ENCODE results near the gene IMPACT.

Gene IMPACT

DNA sequence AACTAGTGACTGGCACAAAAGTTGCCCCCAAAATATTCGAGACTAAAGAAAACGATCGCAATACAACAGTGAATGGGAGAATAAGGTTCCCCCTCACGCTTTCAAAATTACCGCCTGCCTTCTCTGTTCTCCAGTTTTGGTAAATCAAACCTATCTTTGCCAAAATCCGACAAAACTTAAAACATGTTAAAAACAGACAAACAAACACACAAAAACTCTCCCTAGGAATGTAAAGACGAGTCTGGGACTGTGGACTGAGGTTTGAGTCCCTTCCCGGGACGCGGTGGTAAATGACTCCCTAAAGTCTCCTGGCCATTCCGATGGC lies 435 bp upstream of the IMPACT start:
- DNase-seq: no peak

DNA sequence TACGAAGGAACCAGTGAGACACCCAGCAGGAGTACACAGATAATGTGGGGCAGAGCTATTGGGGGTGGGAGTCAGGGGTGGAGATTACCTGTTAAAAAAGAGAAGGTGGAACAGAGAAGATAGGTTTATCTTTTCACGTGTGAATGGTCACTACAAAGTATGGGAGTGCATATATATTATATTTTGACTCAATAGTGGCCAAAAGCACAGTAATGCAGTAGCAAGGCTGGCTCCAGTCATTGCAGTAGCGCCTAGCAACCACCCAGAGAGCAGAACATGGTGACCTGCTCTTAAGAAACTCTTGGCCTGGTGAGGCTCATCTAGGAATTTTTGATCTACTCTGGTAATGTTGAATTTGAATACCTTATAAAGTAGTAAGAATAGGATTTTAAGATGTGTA lies 1.0 kb downstream of the IMPACT start:
- DNase-seq: no peak

DNA sequence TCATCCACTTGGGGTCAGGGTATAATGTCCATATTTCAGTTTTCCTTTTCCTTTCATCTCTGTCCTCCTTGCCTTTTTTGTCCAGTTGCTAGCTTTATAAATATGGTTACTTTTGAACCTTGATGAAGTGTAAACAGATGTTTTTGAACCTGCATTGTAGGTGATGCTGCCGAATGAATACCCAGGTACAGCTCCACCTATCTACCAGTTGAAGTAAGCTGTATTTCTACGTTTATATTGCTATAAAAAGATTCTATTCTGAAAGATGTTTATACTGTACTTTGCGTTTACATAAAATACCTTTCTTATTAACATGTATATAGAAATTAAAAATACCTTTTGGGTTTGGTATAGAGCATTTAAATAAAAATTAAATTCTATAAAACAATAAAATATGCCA lies 2.2 kb downstream of the IMPACT start:
- DNase-seq: no peak

DNA sequence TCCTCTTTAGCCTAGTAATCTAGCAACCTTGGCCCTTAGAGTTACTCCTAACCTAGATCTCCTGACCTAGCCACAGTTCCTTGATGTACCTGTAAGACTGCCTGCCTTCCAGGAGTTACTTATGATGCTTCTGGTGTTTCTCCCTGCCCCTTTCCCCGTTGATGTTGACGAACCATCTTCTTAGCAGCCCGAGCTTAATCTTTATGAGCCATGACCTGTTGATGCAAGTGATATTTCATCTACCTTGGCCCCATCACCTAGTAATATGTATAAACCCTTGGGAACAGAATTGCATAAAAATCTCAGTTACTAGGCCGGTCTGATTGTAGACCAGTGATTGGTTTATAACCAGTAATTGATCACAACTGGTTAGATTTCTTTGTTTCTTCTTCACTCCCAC lies 2.7 kb downstream of the IMPACT start:
- no peak for DNase-seq

DNA sequence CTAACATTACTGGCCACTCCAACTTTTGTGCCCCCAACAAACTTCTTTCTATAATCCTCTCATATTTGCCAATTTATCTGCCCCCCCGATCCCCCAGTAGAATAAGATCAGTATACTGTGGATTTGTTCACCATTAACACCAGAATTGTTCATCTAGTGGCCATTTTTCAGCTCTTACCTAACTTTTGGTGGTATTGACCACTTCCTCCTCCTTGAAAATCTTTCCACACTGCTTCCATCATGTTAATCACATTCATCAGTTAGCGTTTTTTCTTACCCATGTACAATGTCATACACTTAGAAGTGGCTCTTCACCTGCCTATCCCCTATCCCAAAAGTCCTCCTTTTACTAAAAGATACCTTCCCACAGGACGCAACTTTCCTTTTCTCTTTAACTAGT lies 6.1 kb downstream of the IMPACT start:
- no peak for DNase-seq

DNA sequence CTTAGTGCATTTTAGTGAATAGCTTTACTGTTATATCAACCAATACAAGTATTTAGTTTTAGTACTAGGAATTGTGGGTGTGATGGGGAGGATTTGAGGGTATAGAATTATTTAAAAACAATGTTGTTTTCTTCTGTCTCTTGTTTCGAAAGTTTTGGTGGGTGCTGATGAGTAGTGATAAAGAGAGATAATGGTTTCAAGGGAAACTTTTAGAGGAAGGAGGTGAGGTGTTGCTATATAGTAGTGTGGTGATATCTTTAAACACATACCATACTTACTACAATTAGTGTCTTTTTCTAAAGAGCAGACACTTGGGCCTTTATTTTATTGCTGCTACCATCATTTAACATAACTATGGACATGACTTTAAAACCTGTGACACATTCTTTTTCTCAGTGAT lies 10.5 kb downstream of the IMPACT start:
- DNase-seq: no peak

DNA sequence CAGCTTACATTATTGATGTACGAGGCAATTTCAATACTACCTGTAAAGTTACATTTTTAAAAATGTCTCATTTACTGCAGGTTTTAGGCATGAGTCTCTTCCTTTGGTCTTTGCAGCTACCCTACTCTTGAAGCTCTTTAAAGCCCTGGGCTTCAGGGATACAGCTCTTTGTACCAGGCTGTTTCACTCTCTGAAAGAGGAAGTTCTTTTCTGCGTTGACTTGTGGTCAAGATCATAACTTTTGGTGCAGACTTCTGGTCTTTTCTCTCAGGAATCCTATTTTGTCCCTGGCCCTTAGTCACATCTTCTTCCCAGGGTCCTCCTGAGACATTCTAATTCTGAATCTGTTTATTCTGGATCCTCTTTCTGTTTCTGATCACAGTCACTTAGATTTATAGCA lies 17.4 kb downstream of the IMPACT start:
- DNase-seq: no peak

DNA sequence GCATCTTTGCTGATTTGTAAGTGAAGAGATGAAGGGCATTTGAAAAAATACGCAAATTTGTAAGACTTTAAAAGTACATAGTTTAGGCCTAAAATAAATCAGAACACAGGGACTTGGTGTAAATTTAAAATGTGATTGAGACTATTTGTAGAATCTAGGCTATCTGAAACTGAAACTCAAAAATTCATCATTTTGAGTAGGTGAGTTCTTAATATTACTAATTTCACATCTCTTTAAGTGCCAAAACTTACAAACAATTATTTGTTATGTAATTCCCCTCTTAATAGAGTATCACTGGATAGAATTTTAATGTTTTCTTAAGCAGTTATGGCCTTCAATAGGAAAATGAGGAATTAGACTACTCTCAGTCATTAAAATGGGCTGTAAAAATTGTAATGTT lies 20.0 kb downstream of the IMPACT start:
- DNase-seq: no peak

DNA sequence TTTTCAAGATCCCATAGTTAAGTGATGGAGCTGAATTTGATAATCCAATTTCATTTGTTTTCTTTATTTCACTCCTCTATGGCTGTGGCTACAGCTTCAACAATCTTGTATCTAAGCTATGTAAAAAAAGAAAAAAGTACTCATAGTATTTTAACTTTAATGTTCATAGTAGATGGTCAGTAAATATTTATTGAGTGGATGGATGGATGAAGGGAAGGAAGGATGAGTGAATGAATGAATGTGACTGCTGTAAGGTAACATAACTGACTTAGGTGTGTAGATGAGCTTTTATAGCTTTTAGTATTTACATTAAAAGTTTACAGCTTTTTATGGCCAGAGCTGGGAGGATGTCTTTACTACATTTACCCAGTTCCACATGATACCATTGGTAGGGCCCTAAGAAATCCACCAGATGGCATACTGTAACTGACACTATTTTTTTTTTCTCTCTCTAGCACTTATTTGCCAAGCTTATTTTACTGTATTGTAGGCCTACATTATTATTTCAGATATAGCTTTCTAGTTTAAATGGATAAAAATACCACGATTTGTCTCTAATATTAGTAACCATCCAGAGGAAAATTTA lies 20.6 kb downstream of the IMPACT start:
- no peak for DNase-seq

DNA sequence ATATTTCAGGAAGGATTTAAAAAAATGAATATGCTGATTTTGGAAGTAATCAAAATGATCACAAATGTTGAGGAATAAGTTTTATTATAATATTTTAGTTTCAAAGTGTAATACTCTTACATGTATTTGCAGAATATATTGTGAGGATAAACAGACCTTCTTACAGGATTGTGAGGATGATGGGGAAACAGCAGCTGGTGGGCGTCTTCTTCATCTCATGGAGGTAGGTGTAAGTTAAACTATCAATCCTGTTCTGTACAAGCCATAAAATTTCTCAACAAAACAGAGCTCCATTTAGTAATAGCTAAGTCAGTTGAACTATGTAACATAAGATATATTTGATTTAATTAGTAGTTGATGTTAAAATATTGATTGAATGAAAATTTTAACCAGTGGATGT lies 21.5 kb downstream of the IMPACT start:
- DNase-seq: no peak

DNA sequence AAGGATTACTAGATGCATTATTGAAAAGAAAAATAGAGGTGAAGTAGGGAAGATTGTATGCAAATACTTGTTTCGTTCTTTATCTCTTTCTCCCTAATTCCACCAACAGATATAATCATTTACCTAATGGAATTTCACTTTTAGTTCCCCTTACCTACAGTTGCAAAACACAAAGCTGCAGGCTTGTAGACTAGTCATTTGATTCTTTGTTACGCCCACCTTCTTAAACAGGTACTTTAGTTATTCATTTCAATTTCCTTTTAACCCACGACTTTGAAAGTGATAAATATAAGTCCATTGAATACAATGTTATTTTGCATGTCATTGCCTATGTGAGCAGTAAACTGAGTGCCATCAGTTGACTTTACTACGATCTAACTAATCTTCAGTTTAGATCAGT lies 30.1 kb downstream of the IMPACT start:
- no peak for DNase-seq

DNA sequence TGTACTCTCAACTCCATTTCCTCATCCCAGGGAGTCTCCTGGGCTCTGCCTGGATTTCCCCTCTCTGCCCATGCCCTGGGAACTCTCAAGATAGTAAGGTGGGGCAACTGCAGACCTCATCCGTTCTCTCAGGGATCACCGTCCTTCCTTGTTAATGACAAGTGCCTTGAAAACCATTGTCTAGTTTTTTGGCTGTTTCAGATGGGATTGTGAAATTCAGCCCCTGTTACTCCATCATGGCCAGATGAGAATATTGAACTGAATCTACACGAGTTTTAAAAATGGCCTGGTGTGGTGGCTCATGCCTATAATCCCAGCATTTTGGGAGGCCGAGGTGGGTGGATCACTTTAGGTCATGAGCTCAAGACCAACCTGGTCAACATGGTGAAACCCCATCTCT lies 33.3 kb downstream of the IMPACT start:
- DNase-seq: no peak

DNA sequence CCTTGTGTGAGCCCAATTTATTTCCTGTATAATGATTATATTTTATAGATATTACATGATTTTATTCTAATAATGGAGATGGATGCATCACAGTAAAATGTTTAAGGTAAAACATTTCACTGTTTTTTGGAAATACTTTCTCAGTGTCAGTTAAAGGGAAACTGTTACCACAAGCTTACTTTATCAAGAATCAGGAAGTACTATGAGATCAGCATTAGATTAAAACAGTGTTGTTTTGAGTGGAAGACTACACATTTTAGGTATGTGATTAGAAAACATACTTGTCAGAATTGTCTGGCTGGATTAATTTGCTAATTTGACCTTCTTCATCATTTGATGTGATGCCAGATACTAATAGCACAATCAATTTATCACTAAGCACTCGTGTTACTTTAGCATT lies 33.9 kb downstream of the IMPACT start, which contains the start of gene HRH4:
Gene HRH4 (plus strand): TSS at position 250 of the 400 bp plus-strand sequence. CDS start 92 bp downstream, at position 342.
- no peak for DNase-seq

DNA sequence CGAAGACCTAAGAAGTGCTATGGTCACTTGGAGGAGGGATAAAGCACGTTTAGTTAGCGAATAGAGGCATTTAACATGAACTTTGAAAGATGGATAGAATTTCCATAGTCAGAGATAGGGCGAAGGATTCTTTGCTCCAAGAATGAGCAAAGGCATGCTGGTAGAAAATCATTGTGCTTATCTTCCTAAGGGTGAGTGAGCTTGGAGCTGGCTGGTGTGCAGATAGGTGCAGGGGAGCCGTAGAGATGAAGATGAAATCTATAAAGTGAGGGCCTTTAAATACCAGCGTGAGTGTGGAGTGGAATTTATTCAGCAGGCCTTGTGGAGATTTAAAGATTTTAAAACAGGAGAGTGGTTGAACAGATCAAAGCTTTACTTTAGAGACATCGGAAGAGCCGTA lies 35.5 kb downstream of the IMPACT start:
- no peak for DNase-seq

DNA sequence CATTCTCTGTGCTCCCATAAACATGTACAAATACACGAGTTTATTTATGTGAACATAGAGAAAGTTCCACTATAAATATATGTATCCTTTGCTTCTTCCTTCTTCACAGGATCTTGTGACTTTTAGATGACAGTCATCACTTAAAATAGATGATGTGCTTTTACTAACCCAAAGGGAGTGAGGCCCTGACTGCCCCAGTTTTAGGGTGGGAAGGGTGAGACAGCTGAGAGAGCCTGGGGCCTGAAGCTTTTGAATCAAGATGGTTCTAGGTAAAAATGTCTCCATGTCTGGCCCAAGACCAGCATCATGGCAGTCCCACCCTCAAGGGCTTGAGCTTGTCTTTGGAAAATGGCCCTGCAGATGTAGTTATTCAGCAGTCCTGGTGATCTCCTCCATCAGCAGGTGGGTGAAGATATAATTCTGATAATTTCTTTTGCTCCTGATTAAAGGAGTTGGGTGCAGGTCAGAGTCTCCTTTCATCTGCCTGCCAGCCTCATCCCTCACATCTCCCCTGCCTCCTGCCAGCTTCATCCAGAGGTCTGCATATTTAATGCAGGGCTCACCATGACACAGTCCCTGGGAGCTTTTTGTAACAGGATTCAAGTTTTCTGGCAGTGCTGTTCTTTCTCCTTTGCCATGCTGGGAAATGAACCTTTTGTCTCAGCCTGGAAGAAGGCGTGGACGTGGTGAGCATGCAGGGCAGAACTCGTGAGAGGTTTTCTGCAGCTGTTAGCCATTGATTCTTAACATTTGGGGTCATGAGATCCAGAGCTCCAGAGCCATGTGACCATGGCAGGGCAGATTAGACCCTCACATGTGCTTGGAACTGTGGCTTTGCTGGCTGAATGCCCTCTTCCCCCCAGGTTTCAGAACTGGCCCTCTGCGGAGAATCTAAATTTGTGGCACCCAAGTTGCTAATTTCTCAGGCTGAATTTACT lies 36.6 kb downstream of the IMPACT start:
- DNase-seq: no peak

DNA sequence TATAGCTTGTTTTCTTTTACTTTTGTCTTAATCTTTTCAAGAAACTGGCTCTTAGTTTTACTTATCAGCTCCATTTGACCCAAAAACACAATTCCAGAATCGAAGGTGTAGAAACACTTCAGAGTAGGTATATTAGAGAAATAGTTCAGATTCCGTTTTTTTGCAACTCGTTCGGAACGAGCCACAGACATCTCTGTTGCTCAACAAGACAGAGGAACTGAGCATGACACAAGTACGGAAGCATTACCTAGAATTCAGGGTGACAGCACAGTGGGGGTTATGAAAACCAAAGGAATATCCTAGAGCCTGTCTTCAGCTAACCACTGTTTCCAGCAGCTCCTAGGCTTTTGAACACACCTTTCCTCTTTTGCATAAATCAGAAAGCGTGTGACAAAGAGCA lies 39.0 kb downstream of the IMPACT start:
- no peak for DNase-seq

DNA sequence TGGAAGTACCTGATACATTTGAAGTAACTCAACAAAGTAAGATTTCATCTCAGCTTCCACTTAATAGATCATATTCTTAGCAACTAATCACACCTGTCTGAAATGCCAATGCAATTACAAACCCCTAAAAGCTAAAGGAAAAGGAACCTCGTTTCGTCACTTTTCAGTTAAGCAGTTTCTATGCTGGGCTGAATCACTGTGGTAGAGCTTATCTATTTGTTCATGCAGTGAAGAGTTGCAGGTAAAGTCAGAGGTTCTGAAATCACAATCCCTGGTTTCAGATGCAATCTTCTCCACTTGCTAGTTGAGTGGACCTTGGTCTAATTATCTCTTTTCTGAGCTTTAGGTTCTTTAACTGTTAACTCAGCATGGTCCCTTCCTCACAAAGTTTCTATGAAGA lies 40.3 kb downstream of the IMPACT start:
- no peak for DNase-seq

DNA sequence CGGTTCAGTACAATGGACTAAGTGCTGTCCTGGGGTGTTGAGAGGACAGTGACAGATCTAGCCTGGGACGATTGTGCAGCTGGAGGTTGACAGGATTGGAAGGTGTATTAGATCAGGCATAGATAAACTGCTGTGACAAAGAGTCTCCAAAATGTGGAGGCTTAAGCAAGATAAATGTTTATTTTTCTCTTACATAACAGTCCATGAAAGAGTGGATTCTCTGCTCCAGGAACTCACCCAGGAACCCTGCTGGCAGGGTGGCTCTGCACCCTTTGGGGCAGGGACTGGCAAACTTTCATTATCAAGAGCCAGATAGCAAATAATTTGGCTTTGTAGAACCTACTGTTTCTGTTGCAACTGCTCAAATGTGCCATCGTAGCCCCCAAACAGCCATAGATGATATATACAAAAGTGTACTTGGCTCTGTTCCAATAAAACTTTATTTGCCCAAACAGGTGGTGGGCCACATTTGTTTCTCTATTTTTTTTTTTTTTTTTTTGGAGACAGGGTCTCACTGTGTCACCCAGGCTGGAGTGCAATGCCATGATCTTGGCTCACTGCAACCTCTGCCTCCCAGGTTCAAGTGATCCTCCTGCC lies 43.6 kb downstream of the IMPACT start:
- DNase-seq: no peak

DNA sequence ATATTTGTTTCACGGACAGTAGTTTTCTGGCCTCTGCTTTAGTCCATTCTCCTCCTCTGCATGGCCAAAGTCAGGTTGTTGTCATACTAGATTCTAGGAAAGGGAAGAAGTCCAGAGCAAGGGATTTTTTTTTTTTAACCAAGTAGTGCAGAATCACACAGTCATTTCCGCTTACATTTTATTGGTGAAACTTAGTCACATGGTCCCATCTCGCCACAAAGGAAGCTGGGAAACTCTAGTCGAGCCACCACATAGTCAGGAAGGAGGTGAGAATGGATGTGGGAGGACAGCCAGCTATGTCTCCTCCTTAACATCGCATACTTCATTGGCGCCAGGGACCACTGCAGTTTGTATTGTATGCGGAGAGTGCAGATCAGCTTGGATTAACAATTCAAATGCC lies 44.3 kb downstream of the IMPACT start:
- DNase-seq: no peak

DNA sequence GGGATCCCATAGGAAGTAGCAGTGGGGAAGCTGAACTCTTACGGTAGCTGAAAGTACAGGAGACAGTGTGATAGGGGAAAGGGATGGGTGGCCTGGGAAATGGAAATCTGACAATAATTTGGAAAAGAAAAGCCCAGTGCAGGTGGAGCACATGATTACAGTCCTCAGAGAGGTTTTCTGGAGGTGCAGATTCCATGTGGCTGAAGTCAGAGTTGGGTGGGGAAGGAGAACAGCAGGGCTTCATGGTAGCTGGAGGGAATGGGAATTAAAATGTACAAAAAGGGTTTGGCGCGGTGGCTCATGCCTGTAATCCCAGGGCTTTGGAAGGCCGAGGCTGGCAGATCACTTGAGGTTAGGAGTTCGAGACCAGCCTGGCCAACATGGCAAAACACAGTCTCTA lies 46.1 kb downstream of the IMPACT start:
- no peak for DNase-seq

DNA sequence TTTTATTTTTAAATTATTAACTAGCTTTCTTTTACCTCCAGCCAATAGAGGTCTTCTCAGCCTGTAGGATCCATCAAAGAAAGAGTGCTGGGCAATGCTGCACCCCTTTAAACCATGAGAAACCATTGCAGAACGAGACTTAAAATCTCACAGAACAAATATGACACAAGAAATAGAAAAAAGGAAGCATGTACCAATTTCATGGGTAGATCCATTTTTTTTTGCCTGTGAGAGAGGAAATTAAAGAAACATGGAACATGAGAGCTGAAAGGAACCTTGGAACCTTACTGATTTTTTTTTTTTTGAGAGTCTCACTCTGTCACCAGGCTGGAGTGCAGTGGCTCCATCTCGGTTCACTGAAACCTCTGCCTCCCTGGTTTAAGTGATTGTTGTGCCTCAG lies 47.9 kb downstream of the IMPACT start:
- DNase-seq: no peak

DNA sequence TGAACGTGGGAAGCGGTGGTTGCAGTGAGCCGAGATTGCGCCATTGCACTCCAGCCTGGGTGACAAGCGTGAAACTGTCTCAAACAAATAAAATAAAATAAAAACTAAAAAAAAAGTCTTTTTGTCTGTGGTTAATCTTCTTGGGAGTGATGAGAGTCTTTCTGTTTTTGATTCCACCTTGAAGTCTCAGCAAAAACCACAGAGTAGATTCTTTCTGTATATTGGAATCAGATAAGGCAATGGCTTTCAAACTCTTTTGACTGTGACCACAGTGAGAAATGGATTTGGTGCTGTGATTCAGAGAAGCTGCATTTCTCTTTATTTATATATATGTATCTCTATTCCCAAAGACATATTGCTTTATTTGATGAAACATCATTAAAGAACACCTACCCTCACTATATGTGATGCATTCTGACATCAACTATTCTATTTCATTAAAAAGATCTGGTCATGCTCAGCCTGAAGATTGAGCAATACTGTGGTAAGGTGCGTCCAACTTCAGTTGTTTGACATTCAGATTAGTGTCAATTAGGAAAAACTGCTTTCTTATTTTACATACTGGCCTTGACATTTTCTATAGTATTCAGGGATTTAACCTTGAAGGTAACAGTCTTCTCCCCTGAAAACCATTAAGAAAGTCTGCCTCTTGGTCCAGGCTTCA lies 49.6 kb downstream of the IMPACT start:
- no peak for DNase-seq

DNA sequence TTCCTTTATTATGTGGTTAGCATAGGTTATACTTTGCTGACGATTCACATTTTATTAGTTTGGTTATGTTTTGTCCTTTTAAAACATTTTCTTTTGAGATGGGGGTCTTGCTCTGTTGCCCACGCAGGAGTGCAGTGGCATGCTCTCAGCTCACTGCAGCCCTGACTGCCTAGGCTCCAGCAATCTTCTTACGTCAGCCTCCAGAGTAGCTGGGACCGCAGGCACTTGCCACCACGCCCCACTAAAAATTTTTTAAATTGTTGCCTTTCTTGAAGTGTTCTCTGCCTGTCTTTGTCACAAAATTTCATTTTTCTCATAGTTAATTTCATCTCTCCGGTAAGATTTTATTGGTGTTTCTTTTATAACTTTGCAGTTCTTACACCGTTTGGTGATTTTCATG lies 52.9 kb downstream of the IMPACT start:
- no peak for DNase-seq

DNA sequence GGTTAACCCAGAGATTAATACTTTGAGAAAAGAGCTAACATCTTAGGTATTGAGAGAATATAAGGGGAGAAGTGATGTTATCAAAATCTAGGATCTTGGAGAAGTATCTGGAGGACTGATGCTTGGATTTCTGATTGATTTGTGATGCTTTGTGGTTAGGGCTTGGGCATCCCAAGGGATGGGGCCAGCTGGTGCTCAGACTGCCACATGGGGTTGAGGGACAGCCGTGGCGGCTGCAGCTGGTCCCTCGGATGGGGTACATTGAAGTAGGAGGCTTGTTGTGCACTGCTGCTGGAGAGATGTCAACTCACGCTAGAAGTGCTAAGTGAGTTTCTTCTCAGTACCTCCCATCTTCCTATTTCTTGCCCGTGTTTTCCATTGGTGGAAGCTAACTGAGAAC lies 56.4 kb downstream of the IMPACT start:
- DNase-seq: no peak
